ENCODE data around the gene RFK.
"Not testable (repeated sequence)": the region's sequence is repeated elsewhere in the genome, so short reads cannot be mapped to it uniquely, and the experiment has no call there.

Gene RFK

DNA sequence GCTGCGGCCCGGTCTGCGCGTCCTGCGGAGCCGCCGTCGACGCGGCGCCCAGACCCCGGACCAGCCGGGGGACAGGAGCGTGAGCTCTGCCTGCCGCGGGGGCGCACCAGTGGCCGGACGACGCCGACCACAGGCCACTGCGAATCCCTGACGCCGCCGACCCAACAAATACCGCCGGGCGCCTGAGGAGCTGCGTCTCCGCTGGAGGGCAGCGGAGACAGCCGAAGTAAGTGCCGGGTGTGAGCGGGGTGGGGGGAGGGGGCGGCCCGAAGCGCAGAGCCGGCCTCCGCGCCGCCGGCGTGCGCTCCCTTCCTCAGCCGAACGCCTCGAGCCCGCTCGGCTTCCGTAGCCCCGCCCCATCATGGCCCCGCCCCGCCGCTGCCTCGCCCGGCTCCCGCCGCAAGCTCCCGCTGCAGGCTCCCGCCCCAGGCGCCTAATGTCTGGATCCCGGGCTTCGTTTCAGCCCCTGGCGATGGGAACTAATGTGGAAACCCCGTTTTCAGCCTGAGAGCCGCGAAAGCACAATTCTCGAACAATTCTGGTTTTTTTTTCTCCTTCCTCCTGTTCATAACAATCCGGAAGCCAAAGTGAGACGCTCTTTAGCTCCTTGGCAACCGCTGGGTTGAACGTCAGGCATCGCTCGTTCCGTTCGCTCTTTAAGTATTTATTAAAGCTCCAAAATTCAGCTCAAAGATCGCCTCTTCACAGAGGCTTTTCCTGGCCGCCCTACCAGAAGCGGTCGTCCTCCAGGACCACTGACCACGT, at the start of gene RFK:
Gene RFK, minus strand, starts transcription at position 232 of the 765 bp plus-strand sequence. CDS start 255 bp downstream, outside the sequence.
- peak; percentile 69 for DNase-seq

DNA sequence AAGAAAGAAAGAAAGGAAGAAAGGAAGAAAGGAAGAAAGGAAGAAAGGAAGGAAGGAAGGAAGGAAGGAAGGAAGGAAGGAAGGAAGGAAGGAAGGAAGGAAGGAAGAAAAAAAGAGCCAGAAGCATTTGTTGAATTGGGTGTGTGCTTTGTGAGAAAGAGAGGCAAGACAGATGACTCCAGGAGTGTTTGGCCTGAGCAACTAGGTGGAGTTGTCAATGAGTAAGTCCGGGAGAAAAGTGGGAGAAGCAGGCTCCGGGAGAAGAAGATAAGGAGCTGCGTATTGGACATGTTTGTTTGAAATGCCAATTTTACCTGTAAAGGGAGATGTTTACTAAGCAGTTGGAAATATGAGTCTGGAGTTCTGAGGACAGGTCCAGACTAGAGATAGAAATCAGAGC, 49.7 kb upstream of the RFK start:
- DNase-seq = no peak

- peak; percentile 68 for DNase-seq
These were observed 47.5 kb upstream of the RFK start for GRCh38 chr9:76441551-76442322.

- no peak for DNase-seq
These were observed 44.8 kb upstream of the RFK start for GRCh38 chr9:76438841-76439588.

DNA sequence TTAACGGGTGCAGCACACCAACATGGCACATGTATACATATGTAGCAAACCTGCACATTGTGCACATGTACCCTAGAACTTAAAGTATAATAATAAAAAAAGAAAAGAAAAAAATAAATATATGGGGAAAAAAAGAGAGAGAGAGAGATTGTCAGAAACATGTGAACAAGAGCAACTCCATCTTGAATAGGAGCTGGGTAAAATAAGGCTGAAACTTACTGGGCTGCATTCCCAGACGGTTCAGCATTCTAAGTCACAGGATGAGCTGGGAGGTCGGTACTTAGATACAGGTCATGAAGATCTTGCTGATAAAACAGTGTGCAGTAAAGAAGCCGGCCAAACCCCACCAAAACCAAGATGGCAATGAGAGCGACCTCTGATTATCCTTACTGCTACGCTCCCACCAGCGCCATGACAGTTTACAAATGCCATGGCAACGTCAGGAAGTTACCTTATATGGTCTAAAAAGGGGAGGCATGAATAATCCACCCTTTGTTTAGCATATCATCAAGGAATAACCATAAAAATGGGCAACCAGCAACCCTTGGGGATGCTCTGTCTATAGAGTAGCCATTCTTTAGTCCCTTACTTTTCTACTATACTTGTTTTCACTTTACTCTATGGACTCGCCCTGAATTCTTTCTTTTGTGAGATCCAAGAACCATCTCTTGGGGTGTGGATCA, 42.9 kb upstream of the RFK start:
- DNase-seq = not testable (repeated sequence)

DNA sequence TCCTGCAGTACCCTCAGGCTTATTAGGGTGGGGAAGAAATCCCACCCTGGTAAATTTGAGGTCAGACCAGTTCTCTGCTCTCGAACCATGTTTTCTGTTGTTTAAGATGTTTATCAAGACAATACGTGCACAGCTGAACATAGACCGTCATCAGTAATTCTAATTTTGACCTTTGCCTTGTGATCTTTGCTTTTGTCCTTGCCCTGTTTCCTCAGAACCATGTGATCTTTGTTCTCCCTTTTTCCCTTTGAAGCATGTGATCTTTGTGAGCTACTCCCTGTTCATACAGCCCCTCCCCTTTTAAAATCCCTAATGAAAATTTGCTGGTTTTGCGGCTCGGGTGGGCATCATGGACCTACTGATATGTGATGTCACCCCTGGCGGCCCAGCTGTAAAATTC, 40.7 kb upstream of the RFK start:
- DNase-seq = not testable (repeated sequence)

GRCh38 chr9:76433836-76434235, 39.6 kb upstream of the RFK start:
- DNase-seq = no peak

GRCh38 chr9:76433406-76433805, 39.2 kb upstream of the RFK start:
- DNase-seq = no peak

GRCh38 chr9:76431601-76432000, 37.4 kb upstream of the RFK start:
- no peak for DNase-seq

- DNase-seq = no peak
These were observed 32.7 kb upstream of the RFK start for GRCh38 chr9:76426807-76427419.

DNA sequence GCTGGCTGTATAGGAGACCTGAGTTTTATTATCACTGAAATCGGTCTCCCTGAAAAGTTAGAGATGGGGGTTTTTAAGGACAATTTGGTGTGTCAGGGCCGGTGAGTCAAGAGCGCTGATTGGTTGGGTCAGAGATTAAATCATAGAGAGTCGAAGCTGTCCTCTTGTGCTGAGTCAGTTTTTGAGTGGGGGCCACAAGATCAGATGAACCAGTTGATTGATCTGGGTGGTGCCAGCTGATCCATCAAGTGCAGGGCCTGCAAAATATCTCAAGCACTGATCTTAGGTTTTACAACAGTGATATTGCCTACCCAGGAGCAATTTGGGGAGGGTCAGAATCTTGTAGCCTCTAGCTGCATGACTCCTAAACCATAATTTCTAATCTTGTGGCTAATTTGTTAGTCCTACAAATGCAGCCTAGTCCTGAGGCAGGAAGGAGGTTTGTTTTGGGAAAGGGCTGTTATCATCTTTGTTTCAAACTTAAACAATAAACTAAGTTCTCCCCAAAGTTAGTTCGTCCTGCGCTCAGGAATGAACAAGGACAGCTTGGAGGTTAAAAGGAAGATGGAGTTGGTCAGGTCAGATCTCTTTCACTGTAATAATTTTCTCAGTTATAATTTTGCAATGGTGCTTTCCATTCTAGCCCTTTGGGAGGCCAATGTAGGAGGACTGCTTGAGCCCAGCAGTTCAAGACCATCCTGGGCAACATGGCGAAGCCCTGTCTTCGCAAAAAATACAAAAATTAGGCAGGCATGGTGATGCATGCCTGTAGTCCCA, 31.6 kb upstream of the RFK start:
- no peak for DNase-seq

GRCh38 chr9:76424491-76424890, 30.3 kb upstream of the RFK start:
- DNase-seq = no peak

GRCh38 chr9:76423216-76424177, 29.3 kb upstream of the RFK start:
- no peak for DNase-seq

DNA sequence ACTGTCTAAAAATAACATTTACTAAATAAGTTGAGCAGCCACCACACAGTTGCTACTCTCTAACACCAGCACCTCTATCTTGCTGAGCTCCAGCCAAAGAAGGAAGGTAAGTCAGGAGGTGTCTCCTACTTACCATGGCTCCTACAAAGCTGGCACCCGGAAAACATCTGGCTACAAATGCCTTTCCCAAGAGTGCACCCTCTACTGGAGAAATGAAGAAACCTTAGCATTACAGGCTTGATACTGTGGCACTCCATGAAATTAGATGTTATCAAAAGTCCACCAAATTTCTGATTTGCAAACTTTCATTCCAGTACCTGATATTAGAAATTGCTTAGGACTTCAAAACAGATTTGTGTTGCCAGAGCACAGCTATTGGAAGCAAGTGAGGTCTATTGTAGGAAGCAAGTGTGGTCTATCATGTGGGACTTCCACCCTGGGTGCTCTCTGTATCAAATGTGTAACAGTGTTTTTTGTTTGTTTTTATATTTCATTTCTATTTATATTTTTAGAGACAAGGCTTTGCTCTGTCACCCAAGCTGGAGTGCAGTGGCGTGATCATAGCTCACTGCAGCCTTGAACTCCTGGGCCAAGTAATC, 25.7 kb upstream of the RFK start:
- DNase-seq = no peak

GRCh38 chr9:76417394-76417793, 23.2 kb upstream of the RFK start:
- DNase-seq = no peak

- DNase-seq = no peak
These were observed 21.5 kb upstream of the RFK start for GRCh38 chr9:76415731-76416130.

DNA sequence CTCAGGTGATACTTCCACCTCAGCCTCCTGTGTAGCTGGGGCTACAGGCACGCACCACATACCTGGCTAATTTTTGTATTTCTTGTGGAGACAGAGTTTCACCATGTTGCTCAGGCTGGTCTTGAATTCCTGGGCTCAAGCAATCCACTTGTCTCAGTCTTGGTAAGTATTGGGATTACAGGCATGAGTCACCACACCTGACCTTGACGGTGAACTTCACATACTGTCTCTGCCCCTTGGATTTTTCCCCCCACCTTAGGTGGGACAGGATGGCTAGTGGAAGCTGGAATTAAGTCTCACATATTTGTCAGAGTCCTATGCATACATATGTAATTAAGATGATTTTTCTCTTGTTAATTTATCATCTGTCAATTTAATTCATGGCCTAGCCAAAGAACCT, 20.9 kb upstream of the RFK start:
- DNase-seq = no peak

DNA sequence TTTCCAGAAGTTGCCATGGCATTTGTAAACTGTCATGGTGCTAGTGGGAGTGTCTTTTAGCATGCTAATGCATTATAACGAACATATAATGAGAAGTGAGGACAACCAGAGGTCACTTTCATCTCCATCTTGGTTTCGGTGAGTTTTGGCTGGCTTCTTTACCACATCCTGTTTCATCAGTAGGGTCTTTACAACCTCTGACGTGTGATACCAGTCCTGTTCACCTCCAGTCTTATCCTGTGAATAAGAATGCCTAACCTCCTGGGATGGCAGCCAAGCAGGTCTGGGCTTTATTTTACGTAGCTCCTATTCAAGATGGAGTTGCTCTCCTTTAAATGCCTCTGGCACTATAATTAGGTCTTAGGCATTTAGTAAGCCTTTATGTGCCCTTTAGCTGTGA, 20.4 kb upstream of the RFK start:
- DNase-seq = no peak

- DNase-seq = no peak
These were observed 19.4 kb upstream of the RFK start for GRCh38 chr9:76413658-76414057.

DNA sequence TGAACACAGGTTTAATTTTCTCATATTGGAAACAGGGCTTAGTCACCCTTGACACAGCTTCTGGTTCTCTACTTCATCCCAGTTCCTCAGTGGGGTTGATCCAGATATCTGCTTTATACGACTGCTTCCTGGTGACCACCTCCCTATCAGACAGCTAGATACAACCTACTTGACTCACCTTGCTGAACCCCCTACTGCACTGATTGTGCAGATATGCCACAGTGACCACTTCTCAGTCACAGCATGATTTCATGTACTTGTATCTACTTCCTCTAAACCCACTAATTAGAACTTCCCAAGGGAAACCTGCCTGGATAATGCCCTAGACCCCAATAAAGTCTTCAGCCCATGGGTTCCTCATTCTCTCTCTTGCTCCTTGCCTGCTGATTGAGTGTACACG, 18.4 kb upstream of the RFK start:
- no peak for DNase-seq

Measured in amniotic stem cell (primary cell).